HepG2 (cell line): ENCODE data around the gene RACGAP1. TPM values are rescaled to one million over a fixed set of nuclear protein-coding genes. Genes with fewer than 3 reads are reported as not detected.

Source experiments
- ATAC-seq: fragments of 200-7000 bp; cut with Tn5 transposase; 3 replicates; pipeline ENCODE4 v1.9.1; 2020; ENCODE audit warnings: mild to moderate bottlenecking, moderate library complexity
- BruUV-seq: library from RNA; stranded (reverse); fragments of 400-500 nt; replicated peaks from 2 replicates; lab custom pipeline; 2021; lab: Mats Ljungman, UMichigan
- CTCF ChIA-PET: fragments of 300-600 bp; formaldehyde crosslinking; extraction: SDS; loops from one replicate; lab custom pipeline; 2021; ENCODE audit warnings: low total read pairs, inconsistent platforms, low intra/inter-chr PET ratio; lab: Yijun Ruan, JAX
- POLR2A ChIA-PET: fragments of 350-600 bp; sonication (Branson Sonifier 250); formaldehyde crosslinking; loops from one replicate; lab custom pipeline; 2020; ENCODE audit warnings: antibody characterized with exemption, inconsistent platforms; lab: Yijun Ruan, JAX
- DNase-seq: peaks from one replicate; pipeline ENCODE4 v3.0.0-alpha.2; 2015; ENCODE audit warnings: low spot score
- FAIRE-seq: peaks from 3 replicates; lab custom pipeline; 2011; peaks lifted over from hg19 to GRCh38; lab: Jason Lieb, UNC
- H2AFZ ChIP-seq: one replicate; pipeline ENCODE4 v1.6.1; 2011; ENCODE audit warnings: low read length, inconsistent platforms
- H3K27ac ChIP-seq: fragments of 300-600 bp; 3 replicates; pipeline ENCODE4 v1.8.0; 2011; ENCODE audit warnings: mixed run types, mild to moderate bottlenecking, mixed read lengths, low read length, inconsistent platforms; ENCODE audit not compliant: insufficient read depth; ENCODE audit errors: extremely low read length
- H3K27me3 ChIP-seq, 2 experiments: fragments of 200-600 bp in 1 of 2; 2 replicates in 1 of 2; 3 replicates in 1 of 2; pipeline versions ENCODE4 v1.6.0 to v1.8.0; 2011; ENCODE audit warnings: low read length in 2 of 2, mild to moderate bottlenecking in 2 of 2, moderate library complexity in 2 of 2, inconsistent platforms in 1 of 2; ENCODE audit not compliant: insufficient read depth in 2 of 2, control insufficient read depth in 1 of 2
- H3K36me3 ChIP-seq, 2 experiments: fragments of 200-600 bp in 1 of 2; replicated peaks in 1 of 2; 2 replicates in 1 of 2; 3 replicates in 1 of 2; pipeline versions ENCODE4 v1.5.1 to v1.8.0; 2011; ENCODE audit warnings: low read length in 2 of 2, inconsistent platforms in 1 of 2; ENCODE audit not compliant: insufficient read depth in 2 of 2, control insufficient read depth in 1 of 2
- H3K4me1 ChIP-seq: 2 replicates; pipeline ENCODE4 v1.5.1; 2012; ENCODE audit warnings: low read length, inconsistent platforms; ENCODE audit not compliant: insufficient read depth
- H3K4me2 ChIP-seq: 2 replicates; pipeline ENCODE4 v1.6.0; 2011; ENCODE audit warnings: low read depth, low read length, inconsistent platforms
- H3K4me3 ChIP-seq, 3 experiments: fragments of 200-600 bp in 1 of 3; sonication (generic), shearing (Covaris generic) in 1 of 3; replicated peaks in 1 of 3; 2 replicates each; pipeline ENCODE4 v1.5.1; 2011 to 2016; ENCODE audit warnings: low read length in 3 of 3, inconsistent platforms in 2 of 3, low read depth in 2 of 3, mild to moderate bottlenecking in 2 of 3, control low read depth in 1 of 3, mixed read lengths in 1 of 3; ENCODE audit not compliant: insufficient read depth in 1 of 3
- H3K79me2 ChIP-seq: one replicate; pipeline ENCODE4 v1.6.1; 2011; ENCODE audit warnings: low read length, inconsistent platforms; ENCODE audit not compliant: insufficient read depth
- H3K9ac ChIP-seq: 2 replicates; pipeline ENCODE4 v1.6.0; 2011; ENCODE audit warnings: mild to moderate bottlenecking, low read depth, low read length, inconsistent platforms; ENCODE audit not compliant: insufficient read depth
- H3K9me3 ChIP-seq: 2 replicates; pipeline ENCODE4 v1.5.1; 2012; ENCODE audit warnings: mild to moderate bottlenecking, low read length
- H4K20me1 ChIP-seq: 2 replicates; pipeline ENCODE4 v1.6.0; 2011; ENCODE audit warnings: inconsistent platforms, mild to moderate bottlenecking, low read length, moderate library complexity; ENCODE audit not compliant: insufficient read depth
- CREB3 ChIP-seq: sonication (generic); formaldehyde crosslinking; IDR thresholded peaks from 2 replicates; pipeline ENCODE4 v1.5.0; 2020; ENCODE audit warnings: missing genetic modification reagents
- DPF2 ChIP-seq: sonication (generic); formaldehyde crosslinking; IDR thresholded peaks from 2 replicates; pipeline ENCODE4 v1.4.0; 2020; ENCODE audit warnings: mild to moderate bottlenecking, low read depth, missing genetic modification reagents, borderline replicate concordance
- FOXA3 ChIP-seq: IDR thresholded peaks from 2 replicates; pipeline ENCODE4 v1.6.1; 2016; ENCODE audit warnings: missing genetic modification reagents, missing compliant biosample characterization
- ZFP41 ChIP-seq: sonication (generic); formaldehyde crosslinking; IDR thresholded peaks from 2 replicates; pipeline ENCODE4 v1.4.0; 2020; ENCODE audit warnings: mild to moderate bottlenecking, missing genetic modification reagents, borderline replicate concordance
- ZNF383 ChIP-seq: sonication (generic); formaldehyde crosslinking; IDR thresholded peaks from 2 replicates; pipeline ENCODE4 v1.4.0; 2020; ENCODE audit warnings: missing genetic modification reagents, mild to moderate bottlenecking, borderline replicate concordance
- ZNF468 ChIP-seq: sonication (generic); formaldehyde crosslinking; IDR thresholded peaks from 2 replicates; pipeline ENCODE4 v1.8.0; 2022; ENCODE audit warnings: mild to moderate bottlenecking, moderate library complexity, missing genetic modification reagents
- WGBS: methylation state at CpG from one replicate; pipeline ENCODE4 v1.1.6; 2017; ENCODE audit warnings: low lambda C conversion rate; 5-methylcytosine and 5-hydroxymethylcytosine counted together
- in situ Hi-C: cut with HindIII; loops from 2 replicates; pipeline ENCODE4 v1.10.0; 2017; ENCODE audit warnings: low pct_unique_long_range_greater_than_20kb; ENCODE audit not compliant: extremely low pct_ligation_motif_present
- intact Hi-C: fragments of 100-400 bp; cut with micrococcal nuclease; formaldehyde crosslinking; loops from one replicate; pipeline ENCODE4 v1.10.0; 2022; ENCODE audit not compliant: unreplicated experiment
- polyA plus RNA-seq, 8 experiments: library from polyadenylated mRNA; depleted of rRNA in 3 of 8; stranded (reverse) in 7 of 8; unstranded in 1 of 8; fragments of >200 nt; fragmentation: Illumina TruSeq in 4 of 8; extraction: Trizol in 4 of 8; gene quantifications; 2 replicates each; pipeline versions ENCODE4 v1.2.1 to v1.2.3, GENCODE V29; 2011 to 2016; ENCODE audit warnings: low read depth in 4 of 8, missing spikeins in 1 of 8, mixed read lengths in 1 of 8; ENCODE audit not compliant: insufficient read depth in 1 of 8
- total RNA-seq, 5 experiments: library from RNA; depleted of rRNA; stranded (reverse); fragments of >200 nt; fragmentation: Illumina TruSeq; extraction: Trizol; gene quantifications; 2 replicates each; pipeline ENCODE4 v1.2.3, GENCODE V29; 2016; ENCODE audit warnings: low read depth in 1 of 5

RACGAP1 gene
- total and polyA plus RNA-seq, 2 of the 13 experiments (the other 11 are each of a cell fraction or from before 2014, with no cell fraction given), result 16.7 to 57.9 TPM

DNA sequence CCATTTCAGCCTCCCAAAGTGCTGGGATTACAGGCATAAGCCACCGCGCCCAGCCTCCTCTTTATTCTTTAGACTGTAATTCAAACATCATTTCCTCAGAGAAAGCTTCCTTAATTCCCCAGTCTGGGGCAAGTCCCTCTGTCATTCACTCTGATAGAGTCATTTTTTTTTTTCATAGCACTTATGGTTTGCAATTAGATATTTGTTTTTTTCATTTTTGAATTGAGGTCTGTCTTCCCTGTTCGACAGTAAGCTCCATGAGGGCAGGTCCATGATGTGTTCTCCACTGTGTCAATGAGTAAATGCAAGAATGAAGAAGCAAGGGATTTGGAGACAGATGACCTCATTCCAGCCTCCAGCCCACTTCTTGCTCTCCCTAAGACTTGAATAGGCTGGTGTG is 44.2 kb upstream of the RACGAP1 start (continued):
- TF ChIP-seq DPF2 (CRISPR knock-in tag) (no peak), ZFP41 (CRISPR knock-in tag) (no peak), CREB3 (no peak), ZNF468 (CRISPR knock-in tag) (no peak)

GRCh38 chr12:50069069-50069468 is 43.8 kb upstream of the RACGAP1 start:
- DNase-seq, result no peak
- H3K27me3 ChIP-seq, result peaks cover 1 to 7% of the 10 kb centered on the region in 2 experiments; a peak in 3 of 5 replicates
- no peak overlapping the region for H3K27ac ChIP-seq
- TF ChIP-seq ZNF383 (CRISPR knock-in tag), result no peak
- no peak for TF ChIP-seq FOXA3 (CRISPR knock-in tag)
- H3K79me2 ChIP-seq, result no peaks in the 10 kb centered on the region
- no peaks in the 10 kb centered on the region for H4K20me1 ChIP-seq
- no peak for ATAC-seq
- CTCF ChIA-PET, result interaction anchor here (2.7 to 3.6 kb wide), 2 partner anchors 30 to 102 kb away, joined by 18 to 43 read pairs; no protein-coding TSS in a partner anchor
- no TSS peak for BruUV-seq
- H3K4me2 ChIP-seq, result no peak overlapping the region
- H3K9me3 ChIP-seq, result no peaks in the 10 kb centered on the region
- POLR2A ChIA-PET, result no interaction called here
- no peak for FAIRE-seq
- in situ Hi-C loops, result no loop called here
- no peak overlapping the region for H2AFZ ChIP-seq
- WGBS, result 76% methylated on average over 5 of the region's 5 CpGs
- no peak overlapping the region for H3K4me3 ChIP-seq
- no peaks in the 10 kb centered on the region for H3K36me3 ChIP-seq
- peaks cover 10% of the 10 kb centered on the region for H3K4me1 ChIP-seq
- intact Hi-C loops, result no loop called here
- no peak overlapping the region for H3K9ac ChIP-seq
